GM12878 (cell line): Measurements from ENCODE around the gene F2RL3. TPM values are rescaled to one million over a fixed set of nuclear protein-coding genes. Genes with fewer than 3 reads are reported as not detected.

Experiments used
- ATAC-seq: fragments of 200-7000 bp; cut with Tn5 transposase; 3 replicates; pipeline ENCODE4 v1.9.1; 2020; ENCODE audit warnings: mild to moderate bottlenecking, moderate library complexity
- BruUV-seq: library from RNA; stranded (reverse); fragments of 400-500 nt; replicated peaks from 2 replicates; lab custom pipeline; 2021; lab: Mats Ljungman, UMichigan
- CTCF ChIA-PET: fragments of 300-600 bp; sonication (Branson Sonifier 250); formaldehyde crosslinking; extraction: SDS; loops from one replicate; lab custom pipeline; 2021; ENCODE audit warnings: inconsistent platforms; lab: Yijun Ruan, JAX
- POLR2A ChIA-PET: fragments of 350-600 bp; formaldehyde crosslinking; extraction: SDS; loops from one replicate; lab custom pipeline; 2021; ENCODE audit warnings: inconsistent platforms; lab: Charles Lee
- RAD21 ChIA-PET: fragments of 300-600 bp; sonication (Branson Sonifier 250); formaldehyde crosslinking; loops from one replicate; lab custom pipeline; 2023; ENCODE audit warnings: antibody characterized with exemption; ENCODE audit not compliant: unreplicated experiment; lab: Charles Lee
- SMC1A ChIA-PET: fragments of 300-600 bp; sonication (Branson Sonifier 250); formaldehyde crosslinking; loops from one replicate; lab custom pipeline; 2023; ENCODE audit not compliant: unreplicated experiment, uncharacterized antibody; lab: Charles Lee
- DNase-seq: peaks from one replicate; pipeline ENCODE4 v3.0.0-alpha.2; 2011; ENCODE audit warnings: low read depth, low spot score
- FAIRE-seq: peaks from 3 replicates; lab custom pipeline; 2011; peaks lifted over from hg19 to GRCh38; lab: Jason Lieb, UNC
- H2AFZ ChIP-seq: 2 replicates; pipeline ENCODE4 v1.6.0; 2011; ENCODE audit warnings: low read depth, low read length, control low read depth; ENCODE audit not compliant: control insufficient read depth
- H3K27ac ChIP-seq: 2 replicates; pipeline ENCODE4 v1.5.1; 2011; ENCODE audit warnings: control low read depth; ENCODE audit not compliant: control insufficient read depth, insufficient read depth
- H3K27me3 ChIP-seq, 2 experiments: replicated peaks in 1 of 2; 2 replicates each; pipeline versions ENCODE4 v1.6.0 to v1.6.1; 2011; ENCODE audit warnings: low read length in 1 of 2; ENCODE audit not compliant: control insufficient read depth in 2 of 2, insufficient read depth in 2 of 2
- H3K36me3 ChIP-seq, 2 experiments: 2 replicates each; pipeline ENCODE4 v1.5.1; 2011; ENCODE audit warnings: low read length in 1 of 2; ENCODE audit not compliant: control insufficient read depth in 2 of 2, insufficient read depth in 2 of 2
- H3K4me1 ChIP-seq: 2 replicates; pipeline ENCODE4 v1.6.1; 2011; ENCODE audit warnings: mild to moderate bottlenecking, low read length, moderate library complexity, mixed read lengths; ENCODE audit not compliant: control insufficient read depth, insufficient read depth
- H3K4me2 ChIP-seq: 2 replicates; pipeline ENCODE4 v1.6.0; 2011; ENCODE audit warnings: control low read depth; ENCODE audit not compliant: control insufficient read depth, insufficient read depth
- H3K4me3 ChIP-seq: fragments of 200-600 bp; sonication (generic); 2 replicates; pipeline ENCODE4 v1.5.1; 2016
- H3K79me2 ChIP-seq: 2 replicates; pipeline ENCODE4 v1.6.0; 2011; ENCODE audit warnings: low read length; ENCODE audit not compliant: control insufficient read depth, insufficient read depth
- H3K9ac ChIP-seq: 2 replicates; pipeline ENCODE4 v1.8.0; 2011; ENCODE audit warnings: low read length, control low read depth, mixed read lengths; ENCODE audit not compliant: control insufficient read depth, insufficient read depth
- H3K9me3 ChIP-seq: replicated peaks from 3 replicates; pipeline ENCODE4 v1.5.1; 2011; ENCODE audit warnings: mild to moderate bottlenecking, low read length; ENCODE audit not compliant: control insufficient read depth, insufficient read depth
- H4K20me1 ChIP-seq: 2 replicates; pipeline ENCODE4 v1.6.0; 2011; ENCODE audit not compliant: control insufficient read depth, insufficient read depth
- ASH2L ChIP-seq: fragments of 300-600, 200-600 bp; sonication (generic); IDR thresholded peaks from 2 replicates; pipeline ENCODE4 v1.6.1; 2017; ENCODE audit warnings: low read depth, mild to moderate bottlenecking, borderline replicate concordance
- CEBPB ChIP-seq, 2 experiments: fragments of 150-350 bp in 1 of 2; IDR thresholded peaks; 2 replicates each; pipeline ENCODE4 v1.6.1; 2012 to 2014; ENCODE audit warnings: low read depth in 2 of 2, low read length in 2 of 2, borderline replicate concordance in 1 of 2, inconsistent platforms in 1 of 2
- KLF5 ChIP-seq: fragments of 450-650 bp; IDR thresholded peaks from 2 replicates; pipeline ENCODE4 v1.6.1; 2014; ENCODE audit warnings: mild to moderate bottlenecking; ENCODE audit not compliant: partially characterized antibody
- LARP7 ChIP-seq: fragments of 450-650 bp; IDR thresholded peaks from 2 replicates; pipeline ENCODE4 v1.6.1; 2017; ENCODE audit warnings: mild to moderate bottlenecking
- PKNOX1 ChIP-seq: fragments of 450-650 bp; IDR thresholded peaks from 2 replicates; pipeline ENCODE4 v1.6.1; 2016; ENCODE audit warnings: mild to moderate bottlenecking
- POLR2AphosphoS2 ChIP-seq: IDR thresholded peaks from 2 replicates; pipeline ENCODE4 v1.6.1; 2011; ENCODE audit warnings: low read depth, mild to moderate bottlenecking, low read length, improper control_type of control experiment, moderate library complexity
- YY1 ChIP-seq: IDR thresholded peaks from 2 replicates; pipeline ENCODE4 v1.6.1; 2011; ENCODE audit warnings: low read depth, mild to moderate bottlenecking, low read length
- ZBTB33 ChIP-seq: fragments of 450-650 bp; IDR thresholded peaks from 2 replicates; pipeline ENCODE4 v1.6.1; 2017; ENCODE audit warnings: mild to moderate bottlenecking
- ZNF622 ChIP-seq: fragments of 450-650 bp; IDR thresholded peaks from 2 replicates; pipeline ENCODE4 v1.6.1; 2017; ENCODE audit warnings: mild to moderate bottlenecking, inconsistent platforms
- WGBS: methylation state at CpG from one replicate; pipeline ENCODE4 v1.1.6; 2016; ENCODE audit warnings: low lambda C conversion rate; ENCODE audit not compliant: insufficient replicate concordance, insufficient coverage; ENCODE audit errors: missing lambda C conversion rate; 5-methylcytosine and 5-hydroxymethylcytosine counted together
- in situ Hi-C: fragments of 300-500 bp; cut with MboI; formaldehyde crosslinking; loops from 9 replicates; pipeline ENCODE4 v1.14.3; 2018; ENCODE audit warnings: mixed read lengths
- intact Hi-C: fragments of 100-400 bp; cut with micrococcal nuclease; formaldehyde crosslinking; loops from one replicate; pipeline ENCODE4 v1.14.2; 2022; ENCODE audit not compliant: unreplicated experiment
- polyA plus RNA-seq, 11 experiments: library from polyadenylated mRNA; depleted of rRNA in 4 of 11; unstranded in 6 of 11; stranded (reverse) in 5 of 11; fragments of >200 nt; fragmentation: Nextera tagmentation in 4 of 11; fragmentation: Illumina TruSeq in 1 of 11; extraction: Ambion mirVana in 4 of 11; extraction: Trizol in 1 of 11; gene quantifications; 1 replicate in 1 of 11; 2 replicates in 10 of 11; pipeline versions ENCODE4 v1.2.1 to v1.2.3, GENCODE V29; 2011 to 2016; ENCODE audit warnings: inconsistent platforms in 2 of 11, missing spikeins in 2 of 11, low read depth in 1 of 11
- total RNA-seq, 4 experiments: library from RNA; depleted of rRNA in 3 of 4; stranded (reverse); fragments of >200 nt in 3 of 4; fragmentation: Illumina TruSeq in 1 of 4; extraction: Trizol in 1 of 4; gene quantifications; 2 replicates each; pipeline versions ENCODE4 v1.2.1 to v1.2.3, GENCODE V29; 2013 to 2021
- TF ChIP-seq, protein P1 (sequence below): IDR thresholded peaks from 2 replicates; pipeline ENCODE4 v1.6.1; 2012; ENCODE audit warnings: low read depth, low read length, improper control_type of control experiment
- TF ChIP-seq, protein P2 (sequence below): fragments of 450-650 bp; IDR thresholded peaks from 2 replicates; pipeline ENCODE4 v1.6.1; 2016; ENCODE audit warnings: mild to moderate bottlenecking, moderate library complexity, borderline replicate concordance
- TF ChIP-seq, protein P3 (sequence below): fragments of 450-650 bp; IDR thresholded peaks from 2 replicates; pipeline ENCODE4 v1.6.1; 2017; ENCODE audit warnings: antibody characterized with exemption, mild to moderate bottlenecking, moderate library complexity

The F2RL3 gene
- total and polyA plus RNA-seq, 10 of the 15 experiments (the other 5 are each of a cell fraction or from before 2014, with no cell fraction given) = 0.01 to 1.2 (median 0.29) TPM

DNA sequence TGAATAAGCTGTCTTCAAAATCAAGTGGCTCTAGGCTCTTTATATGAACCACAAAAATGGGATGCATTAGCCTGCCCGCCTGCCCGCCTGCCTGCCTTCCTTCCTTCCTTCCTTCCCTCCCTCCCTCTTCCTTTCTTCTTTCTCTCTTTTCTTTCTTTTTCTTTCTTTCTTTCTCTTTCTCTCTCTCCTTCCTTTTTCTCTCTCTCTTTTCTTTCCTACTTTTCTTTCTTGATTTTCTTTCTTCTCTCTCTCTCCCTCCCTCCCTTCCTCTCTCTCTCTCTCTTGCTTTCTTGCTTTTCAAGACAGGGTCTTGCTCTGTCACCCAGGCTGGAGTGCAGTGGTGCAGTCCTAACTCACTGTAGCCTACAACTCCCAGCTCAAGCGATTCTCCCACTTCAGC lies 26.9 kb downstream of the F2RL3 start:
- Histone ChIP-seq H3K4me2 (no peak overlapping the region), H4K20me1 (no peaks in the 10 kb centered on the region), H3K4me1 (no peaks in the 10 kb centered on the region), H3K36me3 (no peaks in the 10 kb centered on the region), H2AFZ (no peak overlapping the region), H3K4me3 (no peak overlapping the region), H3K79me2 (no peaks in the 10 kb centered on the region), H3K27me3 (no peaks in the 10 kb centered on the region), H3K9ac (no peak overlapping the region), H3K27ac (no peak overlapping the region), H3K9me3 (peaks cover 6% of the 10 kb centered on the region; the same call in 2 of the 3 replicates)
- no peak for DNase-seq
- intact Hi-C loops = no loop called here
- SMC1A ChIA-PET = no interaction called here
- 45% methylated on average over 3 of the region's 3 CpGs for WGBS
- TF ChIP-seq, protein P1, sequence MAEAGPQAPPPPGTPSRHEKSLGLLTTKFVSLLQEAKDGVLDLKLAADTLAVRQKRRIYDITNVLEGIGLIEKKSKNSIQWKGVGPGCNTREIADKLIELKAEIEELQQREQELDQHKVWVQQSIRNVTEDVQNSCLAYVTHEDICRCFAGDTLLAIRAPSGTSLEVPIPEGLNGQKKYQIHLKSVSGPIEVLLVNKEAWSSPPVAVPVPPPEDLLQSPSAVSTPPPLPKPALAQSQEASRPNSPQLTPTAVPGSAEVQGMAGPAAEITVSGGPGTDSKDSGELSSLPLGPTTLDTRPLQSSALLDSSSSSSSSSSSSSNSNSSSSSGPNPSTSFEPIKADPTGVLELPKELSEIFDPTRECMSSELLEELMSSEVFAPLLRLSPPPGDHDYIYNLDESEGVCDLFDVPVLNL = no peak
- TF ChIP-seq, protein P2, sequence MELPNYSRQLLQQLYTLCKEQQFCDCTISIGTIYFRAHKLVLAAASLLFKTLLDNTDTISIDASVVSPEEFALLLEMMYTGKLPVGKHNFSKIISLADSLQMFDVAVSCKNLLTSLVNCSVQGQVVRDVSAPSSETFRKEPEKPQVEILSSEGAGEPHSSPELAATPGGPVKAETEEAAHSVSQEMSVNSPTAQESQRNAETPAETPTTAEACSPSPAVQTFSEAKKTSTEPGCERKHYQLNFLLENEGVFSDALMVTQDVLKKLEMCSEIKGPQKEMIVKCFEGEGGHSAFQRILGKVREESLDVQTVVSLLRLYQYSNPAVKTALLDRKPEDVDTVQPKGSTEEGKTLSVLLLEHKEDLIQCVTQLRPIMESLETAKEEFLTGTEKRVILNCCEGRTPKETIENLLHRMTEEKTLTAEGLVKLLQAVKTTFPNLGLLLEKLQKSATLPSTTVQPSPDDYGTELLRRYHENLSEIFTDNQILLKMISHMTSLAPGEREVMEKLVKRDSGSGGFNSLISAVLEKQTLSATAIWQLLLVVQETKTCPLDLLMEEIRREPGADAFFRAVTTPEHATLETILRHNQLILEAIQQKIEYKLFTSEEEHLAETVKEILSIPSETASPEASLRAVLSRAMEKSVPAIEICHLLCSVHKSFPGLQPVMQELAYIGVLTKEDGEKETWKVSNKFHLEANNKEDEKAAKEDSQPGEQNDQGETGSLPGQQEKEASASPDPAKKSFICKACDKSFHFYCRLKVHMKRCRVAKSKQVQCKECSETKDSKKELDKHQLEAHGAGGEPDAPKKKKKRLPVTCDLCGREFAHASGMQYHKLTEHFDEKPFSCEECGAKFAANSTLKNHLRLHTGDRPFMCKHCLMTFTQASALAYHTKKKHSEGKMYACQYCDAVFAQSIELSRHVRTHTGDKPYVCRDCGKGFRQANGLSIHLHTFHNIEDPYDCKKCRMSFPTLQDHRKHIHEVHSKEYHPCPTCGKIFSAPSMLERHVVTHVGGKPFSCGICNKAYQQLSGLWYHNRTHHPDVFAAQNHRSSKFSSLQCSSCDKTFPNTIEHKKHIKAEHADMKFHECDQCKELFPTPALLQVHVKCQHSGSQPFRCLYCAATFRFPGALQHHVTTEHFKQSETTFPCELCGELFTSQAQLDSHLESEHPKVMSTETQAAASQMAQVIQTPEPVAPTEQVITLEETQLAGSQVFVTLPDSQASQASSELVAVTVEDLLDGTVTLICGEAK = no peak
- TF ChIP-seq CEBPB (IDR thresholded peaks at IDR 0.05; ENCODE audit: borderline replicate concordance in 1 of 2, low read depth in 2 of 2, low read length in 2 of 2) (no peak), POLR2AphosphoS2 (no peak), KLF5 (no peak), LARP7 (no peak), YY1 (no peak), ZBTB33 (no peak), ASH2L (no peak), PKNOX1 (no peak), ZNF622 (no peak)
- TF ChIP-seq, protein P3, sequence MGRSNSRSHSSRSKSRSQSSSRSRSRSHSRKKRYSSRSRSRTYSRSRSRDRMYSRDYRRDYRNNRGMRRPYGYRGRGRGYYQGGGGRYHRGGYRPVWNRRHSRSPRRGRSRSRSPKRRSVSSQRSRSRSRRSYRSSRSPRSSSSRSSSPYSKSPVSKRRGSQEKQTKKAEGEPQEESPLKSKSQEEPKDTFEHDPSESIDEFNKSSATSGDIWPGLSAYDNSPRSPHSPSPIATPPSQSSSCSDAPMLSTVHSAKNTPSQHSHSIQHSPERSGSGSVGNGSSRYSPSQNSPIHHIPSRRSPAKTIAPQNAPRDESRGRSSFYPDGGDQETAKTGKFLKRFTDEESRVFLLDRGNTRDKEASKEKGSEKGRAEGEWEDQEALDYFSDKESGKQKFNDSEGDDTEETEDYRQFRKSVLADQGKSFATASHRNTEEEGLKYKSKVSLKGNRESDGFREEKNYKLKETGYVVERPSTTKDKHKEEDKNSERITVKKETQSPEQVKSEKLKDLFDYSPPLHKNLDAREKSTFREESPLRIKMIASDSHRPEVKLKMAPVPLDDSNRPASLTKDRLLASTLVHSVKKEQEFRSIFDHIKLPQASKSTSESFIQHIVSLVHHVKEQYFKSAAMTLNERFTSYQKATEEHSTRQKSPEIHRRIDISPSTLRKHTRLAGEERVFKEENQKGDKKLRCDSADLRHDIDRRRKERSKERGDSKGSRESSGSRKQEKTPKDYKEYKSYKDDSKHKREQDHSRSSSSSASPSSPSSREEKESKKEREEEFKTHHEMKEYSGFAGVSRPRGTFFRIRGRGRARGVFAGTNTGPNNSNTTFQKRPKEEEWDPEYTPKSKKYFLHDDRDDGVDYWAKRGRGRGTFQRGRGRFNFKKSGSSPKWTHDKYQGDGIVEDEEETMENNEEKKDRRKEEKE = no peak
- CTCF ChIA-PET = no interaction called here
- RAD21 ChIA-PET = no interaction called here
- in situ Hi-C loops = no loop called here
- POLR2A ChIA-PET = no interaction called here
- no peak for ATAC-seq
- no peak for FAIRE-seq
- no TSS peak for BruUV-seq
